GM19468 (cell line): ENCODE data around the gene NCBP3.

Experiments used
- ATAC-seq: cut with Tn5 transposase; IDR thresholded peaks from one replicate; pipeline ENCODE4 v1.9.1; 2021; ENCODE audit warnings: mild to moderate bottlenecking, moderate library complexity, moderate number of reproducible peaks; ENCODE audit not compliant: unreplicated experiment; ENCODE audit errors: extremely low read depth

Gene NCBP3, protein sequence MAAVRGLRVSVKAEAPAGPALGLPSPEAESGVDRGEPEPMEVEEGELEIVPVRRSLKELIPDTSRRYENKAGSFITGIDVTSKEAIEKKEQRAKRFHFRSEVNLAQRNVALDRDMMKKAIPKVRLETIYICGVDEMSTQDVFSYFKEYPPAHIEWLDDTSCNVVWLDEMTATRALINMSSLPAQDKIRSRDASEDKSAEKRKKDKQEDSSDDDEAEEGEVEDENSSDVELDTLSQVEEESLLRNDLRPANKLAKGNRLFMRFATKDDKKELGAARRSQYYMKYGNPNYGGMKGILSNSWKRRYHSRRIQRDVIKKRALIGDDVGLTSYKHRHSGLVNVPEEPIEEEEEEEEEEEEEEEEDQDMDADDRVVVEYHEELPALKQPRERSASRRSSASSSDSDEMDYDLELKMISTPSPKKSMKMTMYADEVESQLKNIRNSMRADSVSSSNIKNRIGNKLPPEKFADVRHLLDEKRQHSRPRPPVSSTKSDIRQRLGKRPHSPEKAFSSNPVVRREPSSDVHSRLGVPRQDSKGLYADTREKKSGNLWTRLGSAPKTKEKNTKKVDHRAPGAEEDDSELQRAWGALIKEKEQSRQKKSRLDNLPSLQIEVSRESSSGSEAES

DNA sequence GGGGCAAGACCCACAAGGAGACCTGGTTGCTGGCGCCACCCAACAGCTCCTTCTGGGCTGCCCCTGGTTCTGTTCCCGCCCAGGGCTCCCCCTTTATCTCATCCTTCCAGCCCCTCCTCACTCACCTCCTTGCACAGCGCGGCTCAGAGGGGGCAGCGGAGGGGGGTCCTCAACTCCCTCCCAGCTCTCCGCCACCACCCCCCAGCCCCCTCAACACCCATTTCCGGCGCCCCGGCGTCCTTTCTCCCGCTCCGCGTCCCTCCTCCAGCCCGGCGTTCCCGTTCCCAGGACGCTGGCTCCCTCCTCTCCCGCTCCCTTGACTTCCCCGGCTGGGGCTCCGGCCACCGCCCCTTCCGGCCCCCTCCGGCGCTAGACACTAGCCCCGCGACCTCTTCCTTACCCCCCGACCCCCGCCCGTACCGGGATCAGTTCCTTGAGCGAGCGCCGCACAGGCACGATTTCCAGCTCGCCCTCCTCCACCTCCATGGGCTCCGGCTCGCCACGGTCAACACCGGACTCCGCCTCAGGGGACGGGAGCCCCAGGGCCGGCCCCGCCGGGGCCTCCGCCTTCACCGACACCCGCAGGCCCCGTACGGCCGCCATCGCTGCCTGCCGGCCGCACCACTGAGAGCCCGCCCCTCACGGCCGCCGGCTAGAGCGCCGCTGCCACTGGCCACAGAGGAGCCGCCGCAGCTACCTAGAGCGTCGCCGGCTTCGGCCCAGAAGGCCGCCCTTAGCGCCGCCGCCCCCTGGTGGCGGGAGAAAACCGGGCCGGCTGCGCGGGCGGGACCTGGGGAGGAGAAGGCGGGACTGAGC is at the start of gene NCBP3:
Gene NCBP3, minus strand, starts transcription at position 626 of the 816 bp plus-strand sequence. Its CDS starts 23 bp downstream, at position 603.
- peak; percentile 41 for ATAC-seq

- ATAC-seq: no peak
Observed at GRCh38 chr17:3895354-3895753, 49.3 kb upstream of the NCBP3 start.

DNA sequence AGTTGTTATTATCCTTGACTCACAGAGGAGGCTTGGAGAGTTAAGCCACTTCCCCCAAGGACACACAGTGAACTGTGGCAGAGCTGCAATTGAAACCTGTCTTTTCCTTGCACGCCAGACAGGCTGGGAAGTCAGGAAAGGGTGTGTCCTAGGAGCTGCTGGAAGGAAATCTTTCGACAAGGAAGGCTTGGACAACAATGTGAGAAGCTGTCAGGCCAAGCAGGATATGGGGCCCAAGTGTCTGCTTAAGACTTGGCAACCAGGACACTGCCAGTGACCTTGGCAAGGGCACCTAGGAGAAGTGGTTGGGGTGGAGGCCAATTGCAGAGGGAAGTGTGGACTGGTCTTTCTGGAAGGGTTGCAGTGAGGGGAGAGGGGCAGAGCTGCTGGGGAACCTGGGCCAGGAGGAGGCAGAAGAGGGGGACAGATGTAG is 48.9 kb upstream of the NCBP3 start:
- ATAC-seq: no peak

DNA sequence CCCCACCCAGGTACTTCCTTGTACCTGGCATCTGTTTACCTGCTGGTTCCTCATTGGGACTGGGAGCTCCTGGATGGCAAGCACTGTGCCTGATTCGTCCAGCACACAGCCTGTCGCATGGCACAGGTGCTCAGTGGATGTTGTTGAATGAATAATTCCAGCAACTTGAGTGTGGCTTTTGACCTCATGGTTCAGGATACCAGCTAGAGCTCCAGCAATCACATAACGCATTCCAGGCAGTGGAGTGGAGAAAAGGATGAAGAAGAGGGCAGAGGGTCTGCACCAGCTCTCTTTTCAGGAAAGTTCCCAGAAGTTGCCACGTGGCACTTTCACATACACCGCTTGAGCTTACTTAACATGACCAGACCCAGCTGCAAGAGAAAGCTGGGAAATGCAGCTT is 48.1 kb upstream of the NCBP3 start:
- no peak for ATAC-seq

DNA sequence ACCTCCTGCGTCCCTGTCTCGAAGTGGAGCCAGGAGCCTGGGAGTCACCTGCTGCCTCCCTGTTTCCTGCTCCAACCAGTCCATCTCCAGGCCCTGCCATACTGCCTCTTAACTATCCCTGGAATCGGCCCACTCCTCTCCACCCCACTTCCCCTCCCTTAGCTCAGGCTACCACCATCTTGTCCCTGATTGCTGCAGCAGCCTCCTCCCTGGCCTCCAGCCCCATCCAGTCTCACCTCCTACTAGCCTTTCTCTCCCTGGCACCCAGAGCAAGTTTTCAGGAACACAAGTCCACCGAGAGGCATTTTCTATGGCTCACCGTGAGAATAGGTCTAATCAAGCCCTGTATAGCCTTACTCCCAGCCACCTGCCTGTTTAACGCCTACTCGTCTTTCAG is 47.7 kb upstream of the NCBP3 start:
- ATAC-seq: no peak

- ATAC-seq: peak; percentile 80
Observed at GRCh38 chr17:3893003-3893719, 47.1 kb upstream of the NCBP3 start, which contains the start of gene CAMKK1. CAMKK1 (minus strand) TSS chr17:3893053; CDS start chr17:3885687, 7,366 bp downstream.

GRCh38 chr17:3892095-3892998 is 46.3 kb upstream of the NCBP3 start:
- ATAC-seq: no peak

DNA sequence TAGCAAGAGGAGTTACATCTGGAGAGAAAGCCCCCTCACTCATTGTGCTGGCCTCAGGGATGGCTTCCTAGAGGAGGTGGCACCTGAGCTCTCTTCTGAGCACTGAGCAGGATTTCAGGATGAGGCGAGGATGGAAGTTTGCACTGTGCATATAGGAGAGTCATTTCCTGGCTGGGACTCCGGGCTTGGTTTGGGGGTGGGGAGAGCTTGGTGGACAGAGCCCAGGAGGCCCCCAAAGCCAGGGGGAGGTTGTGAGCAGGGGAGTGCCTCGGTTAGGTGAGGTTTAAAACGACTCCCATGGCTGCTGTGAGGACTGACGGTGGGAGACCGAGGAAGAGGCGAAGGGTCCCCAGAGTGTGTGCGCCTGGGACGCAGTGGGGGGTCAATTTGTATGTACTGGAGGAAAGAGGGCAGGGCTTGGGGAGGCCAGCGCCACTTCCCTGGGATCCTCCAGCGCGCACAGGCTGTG is 45.6 kb upstream of the NCBP3 start:
- no peak for ATAC-seq

DNA sequence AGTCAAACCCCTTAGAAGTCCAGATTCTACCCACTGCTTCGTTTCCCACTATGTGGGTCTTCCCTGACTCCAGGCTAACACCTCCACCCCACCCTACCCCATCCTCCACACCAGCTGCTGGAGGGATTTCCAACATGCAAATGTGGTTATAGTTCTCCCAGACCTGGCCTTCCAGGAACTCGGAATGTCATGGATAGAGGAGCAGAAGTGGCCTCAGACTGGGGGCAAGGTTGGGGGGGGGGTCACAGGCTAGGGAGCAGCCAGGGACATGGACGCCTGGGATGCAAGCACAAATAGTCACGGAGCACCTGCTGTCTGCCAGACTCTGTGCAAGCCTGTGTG is 44.8 kb upstream of the NCBP3 start:
- no peak for ATAC-seq

- no peak for ATAC-seq
Observed at GRCh38 chr17:3890082-3890877, 44.2 kb upstream of the NCBP3 start.

GRCh38 chr17:3889325-3890012 is 43.4 kb upstream of the NCBP3 start:
- no peak for ATAC-seq

DNA sequence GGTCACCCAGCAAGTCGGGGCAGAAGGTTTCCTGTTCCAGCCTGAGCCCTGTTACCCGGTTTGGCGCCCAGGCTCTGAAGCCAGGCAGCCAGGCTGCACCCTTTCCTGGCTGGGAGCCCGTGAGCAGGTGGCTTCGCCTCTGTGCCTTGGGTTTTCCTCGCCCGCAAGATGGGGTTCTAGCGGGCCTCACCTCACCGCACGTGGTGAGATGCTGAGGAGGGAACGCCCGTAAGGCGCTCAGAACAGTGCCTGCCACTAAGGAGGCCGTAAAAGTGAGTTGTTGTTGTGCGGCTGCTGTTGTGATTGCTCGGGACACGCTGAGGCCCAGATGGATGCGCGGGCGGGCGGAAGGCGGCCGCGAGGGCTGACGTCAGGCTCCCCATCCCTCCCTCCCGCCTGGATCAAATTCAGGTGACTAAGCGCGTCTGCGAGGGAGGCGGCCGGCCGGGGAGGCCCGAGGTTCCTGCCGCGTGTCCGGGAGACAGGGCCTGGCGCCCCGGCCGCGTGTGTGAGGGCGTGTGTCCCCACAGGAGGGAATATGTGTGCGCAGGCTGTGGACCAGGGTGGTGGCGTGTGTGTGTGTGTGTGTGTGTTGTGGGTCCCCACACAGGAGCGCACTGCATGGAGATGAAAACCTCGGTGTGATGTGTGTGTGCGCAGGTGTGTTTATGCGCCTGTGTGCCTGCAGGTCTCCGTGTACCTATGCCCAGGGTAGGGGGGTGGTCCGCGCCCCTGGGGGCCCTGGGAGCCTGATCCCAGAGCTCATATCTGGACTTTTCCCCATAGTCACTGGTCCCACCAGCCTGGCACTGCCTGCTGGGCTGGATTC is 42.5 kb upstream of the NCBP3 start:
- ATAC-seq: no peak

GRCh38 chr17:3887804-3888203 is 41.8 kb upstream of the NCBP3 start:
- ATAC-seq: no peak

DNA sequence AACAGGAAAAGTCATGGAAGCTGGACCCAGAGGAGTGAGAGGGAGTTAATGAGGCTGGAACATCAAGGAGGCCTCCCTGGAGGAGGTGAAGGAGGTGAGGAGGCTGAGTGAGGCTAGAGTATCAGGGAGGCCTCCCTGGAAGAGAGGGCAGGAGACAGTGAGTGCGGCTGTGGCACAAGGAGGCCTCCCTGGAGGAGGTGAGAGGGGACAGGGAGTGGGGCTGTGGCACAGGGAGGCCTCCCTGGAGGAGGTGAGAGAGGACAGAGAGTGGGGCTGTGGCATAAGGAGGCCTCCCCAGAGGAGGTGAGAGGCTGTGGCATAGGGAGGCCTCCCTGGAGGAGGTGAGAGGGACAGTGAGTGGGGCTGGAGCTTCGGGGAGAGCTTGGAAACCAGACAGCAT is 41.3 kb upstream of the NCBP3 start:
- no peak for ATAC-seq

DNA sequence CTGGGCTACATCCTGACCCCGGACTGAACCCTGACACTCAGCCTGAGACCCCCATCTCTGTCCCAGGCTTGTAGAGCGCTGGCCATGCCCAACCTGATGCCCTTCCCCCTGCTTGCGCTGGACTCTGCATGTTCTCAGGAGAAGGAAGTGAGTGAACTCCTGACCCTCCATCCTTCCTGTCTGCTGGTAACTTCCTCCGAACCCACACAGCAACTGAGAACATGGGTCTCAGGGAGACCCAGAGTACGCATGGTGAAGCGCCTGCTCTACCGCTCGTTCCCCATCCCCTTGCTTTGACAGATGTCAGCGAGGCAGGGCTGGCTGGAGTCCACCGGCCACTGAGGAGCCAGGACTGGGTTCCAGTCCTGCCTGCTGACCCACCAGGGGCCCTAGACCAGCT is 40.7 kb upstream of the NCBP3 start:
- no peak for ATAC-seq

GRCh38 chr17:3885970-3886369 is 39.9 kb upstream of the NCBP3 start:
- ATAC-seq: no peak

GRCh38 chr17:3885271-3885670 is 39.2 kb upstream of the NCBP3 start:
- no peak for ATAC-seq
